Forelimb muscle (tissue), 1 donor: ENCODE results near the gene RCOR2. TPM values are rescaled to one million over a fixed set of nuclear protein-coding genes. Genes with fewer than 3 reads are reported as not detected.
"Not testable (repeated sequence)": the region's sequence is repeated elsewhere in the genome, so short reads cannot be mapped to it uniquely, and the experiment has no call there.

ENCODE experiments used
- DNase-seq: peaks from one replicate; pipeline ENCODE4 v3.0.0-alpha.2; 2013; ENCODE audit warnings: low read depth
- polyA plus RNA-seq: library from polyadenylated mRNA; unstranded; fragments of 120-200 nt; gene quantifications from one replicate; pipeline ENCODE4 v1.2.1, GENCODE V29; 2013; ENCODE audit not compliant: insufficient read length

RCOR2 gene
- polyA plus RNA-seq, 1 donor = 11.5 TPM

DNA sequence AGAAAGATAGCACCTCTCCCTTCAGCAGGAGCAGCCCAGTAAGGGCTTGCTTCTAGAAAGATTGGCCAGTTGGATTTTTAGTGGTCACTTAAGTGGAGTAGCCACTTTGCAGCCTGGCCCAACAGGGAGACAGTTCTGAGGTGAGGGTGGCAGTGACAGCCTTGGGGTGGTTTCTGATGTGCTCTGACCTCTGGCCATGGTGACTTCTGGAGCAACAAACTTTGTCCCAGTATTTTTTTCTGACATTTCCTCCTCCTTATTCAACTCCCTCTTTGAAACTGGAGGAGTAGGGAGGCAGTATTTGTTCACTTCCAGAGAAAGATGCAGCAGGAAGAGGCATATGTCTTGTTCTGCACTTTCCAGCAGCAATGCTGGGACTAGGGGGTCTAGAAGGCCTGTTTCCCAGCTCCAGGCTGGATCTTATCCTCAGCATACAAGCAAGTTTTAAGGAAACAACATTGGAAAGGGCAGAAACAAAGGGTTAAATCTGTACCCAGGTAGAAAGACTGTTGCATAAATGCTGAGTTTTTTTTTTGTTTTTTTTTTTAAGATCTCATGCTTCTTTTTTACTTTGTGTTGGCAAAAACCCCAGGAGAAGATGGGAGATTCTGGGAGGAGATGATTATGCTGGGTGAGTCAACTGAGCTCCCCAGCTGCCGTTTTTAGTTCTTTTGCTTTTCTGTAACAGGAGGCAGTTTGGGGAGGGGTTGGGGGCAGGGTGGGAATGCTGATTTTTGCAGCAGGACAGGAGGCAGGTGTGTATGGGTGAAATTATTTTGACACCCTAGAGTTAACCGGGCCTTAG is 37.2 kb downstream of the RCOR2 start:
- DNase-seq = no peak

DNA sequence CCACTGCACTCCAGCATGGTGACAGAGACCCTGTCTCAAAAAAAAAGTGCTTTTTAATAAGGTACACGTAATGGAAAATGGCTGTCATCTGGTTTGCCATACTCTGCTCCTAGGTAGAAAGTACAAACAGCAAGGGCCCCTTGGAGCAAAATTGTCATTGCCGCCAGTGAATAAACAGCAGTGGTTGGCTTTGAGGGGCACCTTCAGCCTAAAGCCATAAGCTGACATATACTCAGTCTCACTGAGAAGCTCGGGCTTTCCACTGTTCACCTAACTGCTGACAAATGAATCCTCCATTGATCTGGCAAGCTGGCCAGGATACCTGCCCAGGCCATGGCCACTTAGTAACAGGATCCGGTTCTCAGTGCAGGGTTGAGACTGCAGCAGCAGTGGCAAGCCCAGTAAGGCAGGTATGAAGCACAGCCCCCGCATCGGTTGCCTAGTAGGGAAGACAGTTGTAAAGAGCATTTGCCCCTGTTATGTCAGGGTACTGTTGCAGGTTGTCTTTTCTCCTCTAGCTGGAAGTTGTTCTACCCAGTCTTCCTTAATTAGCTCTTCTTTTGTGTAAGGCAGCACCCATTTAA is 39.2 kb downstream of the RCOR2 start:
- DNase-seq = no peak

DNA sequence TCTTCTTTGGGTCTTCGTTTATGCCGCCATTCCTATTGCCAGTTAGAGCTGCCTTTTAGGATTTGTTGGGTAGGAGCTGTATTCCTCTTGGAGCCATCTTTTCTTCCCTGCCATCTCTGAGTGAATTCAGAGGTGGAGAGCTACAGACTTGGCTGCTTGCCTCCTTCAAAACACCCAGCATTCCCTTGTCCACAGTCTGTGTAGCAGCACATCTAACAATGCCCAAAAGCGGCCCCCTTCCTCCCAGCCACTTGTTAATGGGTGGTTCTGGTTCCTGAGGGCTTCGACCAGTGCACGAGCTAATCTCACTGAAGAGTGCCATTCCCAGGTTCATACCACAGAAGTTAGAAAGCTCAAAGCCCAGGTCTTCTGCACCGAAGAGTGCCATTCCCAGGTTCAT is 40.3 kb downstream of the RCOR2 start:
- DNase-seq = no peak

DNA sequence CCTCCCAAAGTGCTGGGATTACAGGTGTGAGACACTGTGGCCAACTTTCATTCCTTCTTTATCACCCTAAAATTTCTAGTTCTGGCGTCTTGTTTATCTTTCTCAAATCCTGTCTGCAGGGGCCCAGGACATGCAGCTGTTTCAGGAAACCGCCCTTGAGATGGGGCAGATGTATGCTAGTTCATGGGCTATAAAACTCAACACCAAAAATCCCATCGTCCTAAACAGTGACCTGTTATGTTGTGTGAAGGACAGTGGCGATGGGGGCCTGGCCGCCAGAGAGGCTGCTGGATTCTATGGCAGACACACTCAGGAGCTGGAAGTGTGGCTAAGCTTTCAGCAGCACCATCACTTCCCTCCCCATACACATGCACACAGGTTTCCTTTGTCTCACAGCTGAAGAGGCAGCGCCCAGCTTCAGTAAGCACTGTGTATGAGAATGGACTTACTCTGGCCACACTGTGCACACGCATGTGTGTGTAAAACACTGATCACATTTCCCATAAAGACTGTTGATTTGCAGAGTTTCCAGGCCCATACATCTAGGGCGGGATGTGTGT is 41.4 kb downstream of the RCOR2 start:
- no peak for DNase-seq

DNA sequence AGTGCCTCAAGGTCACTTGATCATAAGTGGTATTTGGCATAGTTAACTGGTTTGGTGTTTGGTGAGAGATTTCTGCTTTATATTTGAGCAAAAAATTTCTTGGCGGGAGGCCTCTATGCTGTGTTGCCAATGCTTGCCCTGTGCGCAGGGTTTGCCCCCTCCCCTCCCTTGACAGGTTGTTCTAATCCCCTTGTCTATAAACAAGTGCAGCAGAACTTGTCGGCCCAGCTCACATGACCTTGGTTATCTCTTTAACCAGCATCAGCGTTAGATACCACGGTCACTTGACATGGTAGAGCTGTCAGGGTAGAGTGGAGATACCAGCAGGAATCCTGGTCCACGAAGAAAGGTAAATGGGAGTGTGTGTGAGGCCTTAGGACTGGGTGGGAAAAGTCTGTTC is 42.5 kb downstream of the RCOR2 start:
- no peak for DNase-seq

DNA sequence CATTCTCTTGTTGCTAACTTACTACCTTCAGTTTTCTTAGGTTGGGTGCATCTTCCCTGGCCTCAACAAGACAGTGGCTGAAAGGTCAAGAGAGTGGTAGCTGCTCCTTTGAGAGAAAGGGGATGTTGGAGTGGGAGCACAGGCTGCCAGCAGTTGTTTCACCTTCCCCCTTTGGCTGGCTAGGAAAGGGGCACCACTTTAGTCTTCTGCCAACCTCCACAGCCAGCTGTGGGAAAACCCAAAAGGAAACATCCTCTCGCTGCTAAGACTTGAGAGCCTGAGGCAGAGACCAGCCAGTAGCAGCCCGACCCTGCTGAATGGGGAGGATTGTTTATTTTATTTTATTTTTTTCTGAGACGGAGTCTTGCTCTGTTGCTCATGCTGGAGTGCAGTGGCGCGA is 43.7 kb downstream of the RCOR2 start:
- DNase-seq = no peak

DNA sequence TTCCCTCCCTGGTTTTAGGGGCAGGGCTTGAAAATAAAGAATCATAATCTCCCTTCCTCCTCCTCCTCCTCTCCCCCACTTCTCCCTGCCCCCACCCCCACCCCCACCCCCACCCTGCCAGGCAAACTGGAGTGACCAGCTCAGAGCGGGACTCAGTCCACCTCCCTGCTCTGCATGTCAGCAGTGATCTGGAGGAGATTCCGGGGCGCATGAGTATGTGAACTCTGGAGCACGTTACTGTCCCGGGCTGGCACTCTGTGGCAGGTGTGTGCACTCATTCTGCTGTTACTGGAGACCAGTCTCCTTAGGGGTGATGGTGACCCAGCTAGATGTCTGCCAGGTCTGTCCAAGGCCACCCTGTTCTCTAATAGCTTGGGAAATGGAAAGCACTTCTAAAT is 44.2 kb downstream of the RCOR2 start:
- DNase-seq = no peak

DNA sequence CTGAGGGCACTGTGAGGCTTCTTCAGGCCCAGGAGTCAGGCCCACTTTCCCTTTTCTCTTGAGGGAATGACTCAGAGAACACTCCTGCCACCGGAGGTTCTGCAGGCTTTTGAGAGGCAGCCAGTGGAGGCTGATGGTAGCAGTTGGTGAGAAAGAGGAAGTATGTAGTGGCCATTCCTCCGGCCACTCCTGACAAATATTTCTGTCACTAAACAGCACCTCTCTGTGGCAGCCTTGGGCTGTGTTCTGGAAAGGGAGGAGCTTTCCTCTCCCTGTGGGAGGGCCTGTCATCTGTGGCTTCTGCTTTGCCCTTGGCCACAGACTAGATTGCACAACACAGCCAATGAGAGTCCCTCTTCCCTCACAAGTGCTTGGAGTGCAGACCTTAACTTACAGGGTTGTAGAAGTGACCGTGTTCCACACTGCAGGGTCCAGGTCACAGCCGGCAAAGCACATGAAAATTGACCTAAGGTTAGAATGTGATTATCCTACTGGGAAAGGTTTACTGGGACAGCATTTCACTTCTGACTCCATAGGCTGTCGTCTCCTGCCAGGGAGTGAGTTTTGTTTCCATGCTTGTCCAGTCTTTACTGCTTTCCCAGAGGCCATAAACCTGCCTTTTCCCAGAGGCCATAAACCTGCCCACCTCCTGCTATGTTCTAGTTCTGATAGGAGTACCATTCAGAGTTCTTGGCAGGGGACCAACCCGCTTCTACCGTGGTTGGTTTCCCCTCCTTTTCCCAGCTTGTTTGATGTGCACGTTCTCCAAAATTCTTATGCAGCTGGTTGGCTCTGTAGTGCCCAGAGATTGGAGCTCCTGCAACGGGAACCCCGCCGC is 44.8 kb downstream of the RCOR2 start:
- peak; percentile 58 for DNase-seq

DNA sequence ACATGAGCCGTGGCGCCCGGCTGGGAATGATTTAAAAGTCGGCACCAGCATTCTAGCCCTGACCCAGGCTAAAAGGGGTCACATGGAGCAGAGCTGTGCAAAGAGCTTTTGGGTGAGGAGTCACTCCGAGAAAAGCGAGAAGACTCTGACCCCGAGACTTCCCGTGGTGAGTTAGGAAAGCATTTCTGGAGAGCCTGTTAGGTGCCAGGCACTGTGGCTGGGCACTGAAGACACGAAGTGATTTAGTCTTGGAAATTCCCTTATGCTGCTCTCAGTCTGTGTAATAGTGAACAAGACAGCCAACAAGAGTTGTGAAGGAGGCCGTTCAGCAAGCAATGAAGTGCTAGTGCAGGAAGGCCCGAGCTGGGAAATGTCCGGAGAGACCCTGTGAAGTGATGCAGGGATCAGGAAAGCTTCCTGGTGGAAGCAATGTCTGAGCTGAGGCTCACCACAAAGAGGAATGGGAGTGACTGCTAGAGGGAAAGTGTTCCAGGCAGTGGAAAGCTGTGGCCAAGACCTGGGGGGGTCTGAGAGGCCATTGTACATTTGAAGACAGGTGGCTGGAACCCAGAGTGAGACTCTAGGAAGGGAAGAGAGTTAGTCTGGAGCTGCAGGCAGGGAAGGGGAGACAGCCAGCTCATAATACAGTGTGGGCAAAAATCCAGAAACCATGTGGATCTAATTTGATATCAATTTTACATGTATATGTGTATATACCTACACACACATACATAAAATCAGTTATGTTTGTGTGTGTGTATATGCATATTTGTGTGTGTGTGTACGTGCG is 46.4 kb downstream of the RCOR2 start:
- DNase-seq = no peak

DNA sequence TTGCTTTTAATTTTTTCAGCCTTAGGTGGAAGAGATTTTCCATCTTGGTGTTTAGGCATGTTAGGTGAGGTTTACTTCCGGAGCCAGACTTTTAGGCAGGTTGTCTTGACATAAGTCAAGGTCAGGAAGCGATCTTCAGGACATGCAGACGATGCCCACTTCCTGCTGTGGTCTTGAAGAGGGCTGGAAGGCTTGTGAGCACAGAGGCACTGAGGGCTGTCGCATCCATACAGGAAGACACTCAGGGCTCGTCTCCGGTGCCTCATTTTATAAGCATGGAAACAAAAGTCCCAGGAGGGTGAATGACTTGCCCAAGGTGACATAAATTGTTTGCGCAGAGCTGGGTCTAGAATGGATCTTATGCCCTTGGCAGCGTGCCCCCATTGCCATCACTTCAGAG is 47.3 kb downstream of the RCOR2 start:
- DNase-seq = no peak

DNA sequence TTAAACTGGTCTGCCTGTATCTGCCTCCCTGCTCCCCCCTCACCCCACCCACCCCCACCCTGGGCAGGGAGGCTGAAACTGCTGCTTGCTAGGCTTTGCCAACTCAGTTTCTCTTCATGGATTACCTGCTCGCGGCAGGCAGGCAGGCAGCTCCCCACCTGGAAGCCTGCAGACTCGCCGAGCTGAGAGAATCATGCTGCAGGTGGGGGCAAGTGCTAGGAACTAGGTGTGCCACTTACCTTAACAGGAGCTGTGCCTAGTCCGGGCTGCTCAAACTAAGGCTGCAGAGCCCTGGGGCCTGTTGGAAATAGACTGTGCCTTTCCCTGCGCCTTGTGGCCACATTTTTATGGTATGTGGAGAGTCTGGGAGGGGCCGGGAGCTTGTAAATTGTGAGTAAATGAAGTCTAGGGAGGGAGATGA is 47.8 kb downstream of the RCOR2 start:
- DNase-seq = no peak

DNA sequence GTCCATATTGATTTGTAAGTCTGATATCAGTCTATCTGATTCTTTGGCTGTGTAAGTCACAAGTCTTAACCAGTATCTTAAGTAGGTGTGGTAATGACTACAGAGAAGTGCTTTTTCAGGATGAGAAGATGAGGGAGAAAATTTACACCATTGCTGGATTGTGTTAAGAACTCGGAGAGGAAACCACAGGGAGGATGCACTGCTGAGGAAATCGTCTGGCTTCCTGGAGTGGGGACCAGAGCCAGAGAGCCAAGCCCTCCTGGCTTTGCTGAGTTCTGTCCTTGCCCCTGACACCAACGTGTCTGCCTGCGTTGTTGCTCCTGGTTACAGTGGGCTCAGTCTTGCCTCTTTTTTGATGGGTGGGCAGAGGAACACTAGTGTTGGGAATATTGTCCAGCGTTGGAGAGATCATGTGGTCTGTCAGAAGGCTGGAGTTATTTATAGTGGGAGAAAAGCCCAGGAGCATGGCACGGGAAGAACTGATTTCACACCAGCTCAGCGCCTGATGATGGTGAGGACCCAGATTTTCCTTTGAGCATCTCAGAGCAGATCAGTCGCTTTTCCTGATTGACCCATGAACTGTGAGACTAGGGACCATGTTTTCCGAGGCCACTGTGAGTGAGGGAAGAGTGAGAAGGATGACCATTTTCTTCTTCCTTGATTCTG is 48.4 kb downstream of the RCOR2 start:
- no peak for DNase-seq

DNA sequence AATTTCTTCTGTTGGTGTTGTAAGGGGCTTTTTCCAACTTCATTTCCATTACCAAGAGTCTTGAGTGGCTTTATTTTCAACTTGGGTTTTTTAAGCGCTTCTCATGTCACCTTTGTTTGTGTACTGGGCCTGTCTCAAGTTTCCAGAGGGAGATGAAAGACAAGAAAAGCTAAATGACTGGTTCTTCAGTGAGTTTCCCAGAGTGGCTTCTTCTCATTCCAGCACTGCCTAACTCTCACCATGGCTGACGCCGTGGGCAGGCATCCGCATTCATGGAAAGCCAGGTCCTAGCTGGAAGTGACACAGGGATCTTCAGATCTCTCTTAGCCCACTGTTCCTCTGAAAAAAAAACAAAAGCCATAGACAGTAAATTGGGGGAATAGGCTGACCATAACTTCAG is 49.5 kb downstream of the RCOR2 start:
- no peak for DNase-seq

DNA sequence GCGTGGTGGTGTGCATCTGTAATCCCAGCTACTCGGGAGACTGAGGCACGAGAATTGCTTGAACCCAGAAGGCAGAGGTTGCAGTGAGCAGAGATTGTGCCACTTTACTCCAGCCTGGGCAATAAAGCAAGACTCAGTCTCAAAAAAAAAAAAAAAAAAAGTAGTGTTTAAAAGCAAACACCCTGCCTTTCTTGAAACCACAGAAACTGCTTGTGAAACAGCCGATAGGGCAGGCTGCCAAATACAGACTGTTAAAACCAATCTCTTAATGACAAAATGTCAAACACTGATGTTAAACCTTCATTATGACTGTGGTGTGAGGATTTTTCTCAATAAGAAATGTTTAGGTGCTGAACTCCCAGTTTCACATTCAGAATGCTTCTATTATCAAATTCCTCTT is 50.8 kb downstream of the RCOR2 start:
- no peak for DNase-seq

DNA sequence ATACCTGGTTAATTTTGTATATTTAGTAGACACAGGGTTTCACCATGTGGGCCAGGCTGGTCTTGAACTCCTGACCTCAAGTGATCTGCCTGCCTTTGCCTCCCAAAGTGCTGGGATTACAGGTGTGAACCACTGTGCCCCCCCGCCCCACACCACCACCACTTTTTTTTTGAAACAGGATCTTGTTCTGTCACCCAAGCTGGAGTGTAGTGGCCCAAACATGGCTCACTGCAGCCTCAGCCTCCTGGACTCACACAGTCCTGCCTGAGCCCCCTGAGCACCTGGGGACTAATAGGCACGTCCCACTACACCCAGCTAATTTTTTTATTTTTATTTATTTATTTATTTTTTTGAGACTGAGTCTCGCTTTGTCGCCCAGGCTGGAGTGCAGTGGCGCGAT is 53.3 kb downstream of the RCOR2 start:
- DNase-seq = not testable (repeated sequence)

DNA sequence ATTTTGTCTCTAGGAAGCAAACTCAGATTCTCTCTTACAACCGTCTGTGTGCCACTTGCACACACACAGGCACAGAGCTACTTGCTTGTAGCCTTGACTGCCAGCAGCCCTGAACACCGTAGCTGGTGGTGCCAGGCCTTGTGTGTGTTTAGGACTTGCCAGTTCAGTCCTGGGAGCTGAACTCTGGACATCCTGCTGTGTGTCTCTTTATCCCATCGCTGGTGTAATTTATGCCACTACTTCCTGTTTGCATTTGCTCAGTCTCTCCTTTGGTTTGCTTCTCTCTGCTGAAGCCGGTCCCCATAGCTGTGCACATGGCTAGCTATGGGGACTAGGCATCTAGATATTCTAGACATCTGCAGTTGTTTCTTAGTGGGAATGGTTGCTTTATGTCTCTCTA is 54.0 kb downstream of the RCOR2 start:
- DNase-seq = no peak

Other genes starting within 250 kb of the RCOR2 start
- 13.6 TPM for gene ATL3, start 245.8 kb downstream of the RCOR2 start, polyA plus RNA-seq
- 50.2 TPM for gene RTN3, start 235.7 kb downstream of the RCOR2 start, polyA plus RNA-seq
- gene ZFTA, start 148.4 kb downstream of the RCOR2 start, polyA plus RNA-seq = 30.2 TPM
- 20.1 TPM for gene SPINDOC, start 103.7 kb downstream of the RCOR2 start, polyA plus RNA-seq
- gene MARK2, start 78.1 kb downstream of the RCOR2 start, polyA plus RNA-seq = 16.7 TPM
- 17.5 TPM for gene NAA40, start 21.8 kb upstream of the RCOR2 start, polyA plus RNA-seq
- 239 TPM for gene COX8A, start 57.5 kb upstream of the RCOR2 start, polyA plus RNA-seq
- 45.5 TPM for gene OTUB1, start 69.3 kb upstream of the RCOR2 start, polyA plus RNA-seq
- gene FLRT1, start 118.8 kb upstream of the RCOR2 start, polyA plus RNA-seq = 2.9 TPM
- gene MACROD1, start 248.9 kb upstream of the RCOR2 start, polyA plus RNA-seq = 68.0 TPM